Prostate gland (tissue), 2 donors: ENCODE measurements around the gene TMEM131. TPM values are rescaled to one million over a fixed set of nuclear protein-coding genes. Genes with fewer than 3 reads are reported as not detected.

Source experiments
- DNase-seq: peaks from one replicate; pipeline ENCODE4 v3.0.0-alpha.2; 2019; ENCODE audit warnings: low spot score
- H3K27ac ChIP-seq, 2 donors: fragments of 200-600 bp; sonication (generic); 2 replicates each; pipeline ENCODE4 v1.5.1; 2017 to 2019
- H3K27me3 ChIP-seq: fragments of 200-600 bp; sonication (generic); replicated peaks from 2 replicates; pipeline ENCODE4 v1.5.1; 2019; ENCODE audit not compliant: insufficient read depth
- H3K36me3 ChIP-seq, 2 donors: fragments of 200-600 bp; sonication (generic); 1 replicate in 1 of 2; 2 replicates in 1 of 2; pipeline versions ENCODE4 v1.5.1 to v1.8.1; 2017 to 2019
- H3K4me1 ChIP-seq: fragments of 200-600 bp; sonication (generic); replicated peaks from 2 replicates; pipeline ENCODE4 v1.5.1; 2019
- H3K4me3 ChIP-seq, 2 donors: fragments of 200-600 bp; sonication (generic); 2 replicates each; pipeline ENCODE4 v1.5.1; 2017 to 2019
- H3K9me3 ChIP-seq: fragments of 200-600 bp; sonication (generic); 2 replicates; pipeline ENCODE4 v1.5.1; 2017
- POLR2A ChIP-seq: fragments of 450-650 bp; IDR thresholded peaks from one replicate; pipeline ENCODE4 v1.6.1; 2016; ENCODE audit warnings: antibody characterized with exemption, mild to moderate bottlenecking
- POLR2AphosphoS5 ChIP-seq: sonication (generic); formaldehyde crosslinking; IDR thresholded peaks from one replicate; pipeline ENCODE4 v1.6.1; 2017; ENCODE audit warnings: antibody characterized with exemption
- WGBS: methylation state at CpG from one replicate; pipeline ENCODE4 v1.1.5; 2018; 5-methylcytosine and 5-hydroxymethylcytosine counted together
- intact Hi-C: fragments of 100-400 bp; cut with DNase I; formaldehyde crosslinking; loops from one replicate; pipeline ENCODE4 v1.14.2; 2022
- total RNA-seq, 2 donors: library from RNA; depleted of rRNA; stranded (reverse); fragments of >200 nt; gene quantifications; one replicate each; pipeline ENCODE4 v1.1.0, GENCODE V29; 2016
- TF ChIP-seq, protein P1 (sequence below), 4 experiments: fragments of 200-600 bp in 2 of 4; fragments of 450-650 bp in 2 of 4; sonication (generic) in 2 of 4; IDR thresholded peaks; 1 replicate in 3 of 4; 2 replicates in 1 of 4; pipeline ENCODE4 v1.5.1; 2016 to 2019; ENCODE audit warnings: antibody characterized with exemption in 4 of 4, mild to moderate bottlenecking in 2 of 4, moderate library complexity in 2 of 4

The TMEM131 gene
- total RNA-seq, 2 donors from 2014 or later = 40.6 to 42.0 TPM

DNA sequence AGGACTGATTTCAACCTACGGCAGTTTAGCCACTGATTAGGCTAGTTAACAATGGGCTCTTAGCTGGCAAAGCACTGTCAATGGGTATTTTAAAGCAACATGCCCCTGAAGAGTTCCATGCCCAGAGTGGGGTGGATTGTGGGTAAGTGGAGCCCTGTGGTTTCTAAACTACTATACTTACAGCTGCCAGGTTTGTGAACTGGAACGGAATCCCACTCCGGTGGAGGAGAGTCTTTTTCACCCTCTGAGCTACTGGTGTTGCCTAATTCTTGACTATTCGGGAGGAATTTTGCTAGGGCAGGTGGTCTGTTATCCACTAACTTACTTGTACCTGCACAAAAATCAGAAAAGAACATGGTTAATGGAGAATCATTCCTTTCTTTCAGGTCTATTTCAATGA, 229.8 kb downstream of the TMEM131 start:
- intact Hi-C loops = no loop called here
- Histone ChIP-seq H3K4me1 (no peaks in the 10 kb centered on the region), H3K36me3 (peaks cover 0 to 7% of the 10 kb centered on the region in 2 donors), H3K4me3 (no peak overlapping the region), H3K27me3 (no peaks in the 10 kb centered on the region), H3K9me3 (no peaks in the 10 kb centered on the region), H3K27ac (no peak overlapping the region)
- WGBS = 83% methylated on average over 4 of the region's 4 CpGs
- DNase-seq = no peak
- TF ChIP-seq, protein P1, sequence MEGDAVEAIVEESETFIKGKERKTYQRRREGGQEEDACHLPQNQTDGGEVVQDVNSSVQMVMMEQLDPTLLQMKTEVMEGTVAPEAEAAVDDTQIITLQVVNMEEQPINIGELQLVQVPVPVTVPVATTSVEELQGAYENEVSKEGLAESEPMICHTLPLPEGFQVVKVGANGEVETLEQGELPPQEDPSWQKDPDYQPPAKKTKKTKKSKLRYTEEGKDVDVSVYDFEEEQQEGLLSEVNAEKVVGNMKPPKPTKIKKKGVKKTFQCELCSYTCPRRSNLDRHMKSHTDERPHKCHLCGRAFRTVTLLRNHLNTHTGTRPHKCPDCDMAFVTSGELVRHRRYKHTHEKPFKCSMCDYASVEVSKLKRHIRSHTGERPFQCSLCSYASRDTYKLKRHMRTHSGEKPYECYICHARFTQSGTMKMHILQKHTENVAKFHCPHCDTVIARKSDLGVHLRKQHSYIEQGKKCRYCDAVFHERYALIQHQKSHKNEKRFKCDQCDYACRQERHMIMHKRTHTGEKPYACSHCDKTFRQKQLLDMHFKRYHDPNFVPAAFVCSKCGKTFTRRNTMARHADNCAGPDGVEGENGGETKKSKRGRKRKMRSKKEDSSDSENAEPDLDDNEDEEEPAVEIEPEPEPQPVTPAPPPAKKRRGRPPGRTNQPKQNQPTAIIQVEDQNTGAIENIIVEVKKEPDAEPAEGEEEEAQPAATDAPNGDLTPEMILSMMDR (IDR thresholded peaks at IDR 0.05) = no peak
- TF ChIP-seq POLR2A (no peak), POLR2AphosphoS5 (no peak)

DNA sequence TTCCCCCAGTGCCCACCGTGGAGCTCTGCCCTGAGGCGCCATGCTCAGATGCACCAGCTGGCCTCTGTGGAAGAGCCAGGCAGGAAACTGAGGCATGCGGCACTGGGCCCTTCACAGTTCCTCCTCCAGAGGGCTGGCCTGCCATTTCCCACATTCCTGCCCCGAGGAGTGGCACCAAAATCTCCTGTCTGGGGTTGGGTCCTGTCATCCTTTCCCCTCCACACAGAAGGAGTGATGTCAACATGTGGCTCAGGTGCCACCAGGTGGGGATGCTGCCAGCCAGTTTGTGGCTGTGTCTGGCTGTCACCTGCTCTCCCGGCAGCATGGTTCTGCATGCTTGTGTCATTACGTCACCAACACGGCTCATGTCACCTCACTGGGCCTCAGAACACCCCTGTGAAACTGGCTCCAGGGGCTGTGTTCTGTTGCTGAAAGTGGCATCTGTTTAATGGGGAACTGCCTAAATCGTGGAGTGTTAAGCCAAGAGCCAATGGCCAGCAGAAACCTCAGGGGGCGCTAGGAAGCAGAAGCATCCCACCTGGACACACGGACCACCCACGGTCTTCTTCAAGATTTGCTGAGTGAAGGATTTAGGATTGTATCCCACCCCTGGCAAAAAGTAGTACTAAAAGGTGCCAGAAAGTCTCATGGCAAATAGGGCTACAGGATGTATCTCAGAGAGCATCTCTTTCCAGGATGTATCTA, 231.0 kb downstream of the TMEM131 start:
- no peaks in the 10 kb centered on the region for H3K4me1 ChIP-seq
- no peaks in the 10 kb centered on the region for H3K27me3 ChIP-seq
- no peak overlapping the region for H3K27ac ChIP-seq
- 81% methylated on average over 11 of the region's 11 CpGs for WGBS
- peaks cover 0 to 15% of the 10 kb centered on the region in 2 donors for H3K36me3 ChIP-seq
- no peak for TF ChIP-seq POLR2A
- TF ChIP-seq, protein P1 (IDR thresholded peaks at IDR 0.05) = no peak
- TF ChIP-seq POLR2AphosphoS5 = no peak
- no peak overlapping the region for H3K4me3 ChIP-seq
- H3K9me3 ChIP-seq = no peaks in the 10 kb centered on the region
- intact Hi-C loops = no loop called here
- no peak for DNase-seq

DNA sequence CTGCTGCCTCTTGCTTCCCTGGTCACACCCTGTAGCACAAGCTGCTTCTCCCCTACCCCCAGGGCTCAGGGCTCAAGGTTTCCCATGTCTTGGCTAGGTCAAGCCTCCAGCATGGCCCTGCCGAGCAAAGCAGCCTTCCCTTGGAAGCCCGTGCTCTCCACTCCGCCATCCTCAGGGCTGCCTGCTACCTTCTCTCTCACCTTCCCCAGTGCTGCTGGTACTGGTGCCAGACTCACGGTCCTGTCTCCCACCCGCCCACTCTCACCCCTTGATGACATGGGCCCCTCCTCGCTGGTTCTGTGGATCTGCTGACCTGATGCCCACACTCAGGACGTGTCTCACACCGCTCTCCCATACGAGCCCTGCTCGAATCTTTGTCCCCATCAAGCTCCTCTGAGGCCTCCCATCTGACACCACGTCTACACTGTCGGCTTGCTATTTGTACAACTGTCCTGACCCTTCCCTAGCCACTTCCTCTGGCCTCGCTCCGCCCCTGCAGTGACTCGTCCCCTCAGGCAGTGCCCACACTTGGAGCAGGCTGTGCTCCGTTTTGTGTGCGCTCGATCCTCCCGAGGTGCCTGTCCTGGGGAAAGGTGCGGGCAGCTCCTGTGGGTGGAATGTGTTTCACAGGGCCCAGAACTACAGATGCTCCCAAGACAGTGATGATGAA, 232.4 kb downstream of the TMEM131 start:
- Histone ChIP-seq H3K27me3 (no peaks in the 10 kb centered on the region), H3K36me3 (peaks cover 0 to 15% of the 10 kb centered on the region in 2 donors), H3K4me1 (no peaks in the 10 kb centered on the region), H3K4me3 (no peak overlapping the region), H3K9me3 (no peaks in the 10 kb centered on the region), H3K27ac (no peak overlapping the region)
- no peak for TF ChIP-seq POLR2A
- TF ChIP-seq POLR2AphosphoS5 = no peak
- TF ChIP-seq, protein P1 (IDR thresholded peaks at IDR 0.05) = no peak
- DNase-seq = no peak
- intact Hi-C loops = no loop called here
- 86% methylated on average over 20 of the region's 20 CpGs for WGBS

DNA sequence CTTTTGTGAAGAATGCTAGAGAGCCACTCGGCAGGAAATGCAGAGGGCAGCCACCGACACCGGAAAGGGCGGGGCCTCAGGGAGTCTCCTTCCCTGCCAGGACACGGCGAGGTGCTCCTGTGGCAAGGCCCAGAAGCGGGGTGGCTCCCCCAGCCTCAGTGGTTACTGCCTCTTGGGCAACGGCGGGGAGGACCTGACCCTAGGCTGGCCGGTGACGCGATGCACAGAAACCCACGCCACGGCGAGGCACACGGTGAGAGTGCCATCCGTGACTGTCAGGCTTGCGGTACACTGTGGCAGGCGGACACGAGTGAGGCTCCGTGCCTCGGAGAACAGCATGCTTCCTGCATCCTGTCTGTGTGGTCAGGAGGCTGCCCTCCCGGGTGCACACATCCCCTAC, 234.6 kb downstream of the TMEM131 start:
- WGBS = 79% methylated on average over 23 of the region's 23 CpGs
- intact Hi-C loops = no loop called here
- H3K4me1 ChIP-seq = no peaks in the 10 kb centered on the region
- H3K36me3 ChIP-seq = peaks cover 0 to 15% of the 10 kb centered on the region in 2 donors
- no peaks in the 10 kb centered on the region for H3K9me3 ChIP-seq
- H3K27ac ChIP-seq = no peak overlapping the region
- no peak overlapping the region for H3K4me3 ChIP-seq
- H3K27me3 ChIP-seq = no peaks in the 10 kb centered on the region
- TF ChIP-seq, protein P1 (IDR thresholded peaks at IDR 0.05) = no peak
- no peak for TF ChIP-seq POLR2A
- no peak for DNase-seq
